Adrenal gland (tissue), 12 donors: ENCODE measurements around the gene DROSHA. TPM values are rescaled to one million over a fixed set of nuclear protein-coding genes. Genes with fewer than 3 reads are reported as not detected.
A peak's percentile ranks its signal among the peaks of the same experiment; 100 is the strongest.

Source experiments
- DNase-seq, 7 donors: peaks; one replicate each; pipeline ENCODE4 v3.0.0-alpha.2; 2019 to 2020
- H3K27ac ChIP-seq, 5 donors: fragments of 200-600 bp; sonication (generic) in 4 of 5; 1 replicate in 3 of 5; 2 replicates in 2 of 5; pipeline versions ENCODE4 v1.5.1 to v1.8.0; 2016 to 2020; ENCODE audit warnings: mild to moderate bottlenecking in 1 of 5
- H3K27me3 ChIP-seq: fragments of 200-600 bp; 2 replicates; pipeline ENCODE4 v1.8.0; 2021
- H3K36me3 ChIP-seq, 2 donors: fragments of 200-600 bp; replicated peaks in 1 of 2; 1 replicate in 1 of 2; 2 replicates in 1 of 2; pipeline versions ENCODE4 v1.5.1 to v1.8.0; 2018 to 2022
- H3K4me1 ChIP-seq, 2 donors: fragments of 200-600 bp; replicated peaks in 1 of 2; 1 replicate in 1 of 2; 2 replicates in 1 of 2; pipeline versions ENCODE4 v1.5.1 to v1.8.0; 2018 to 2021
- H3K4me3 ChIP-seq, 4 donors: fragments of 200-600 bp; sonication (generic) in 3 of 4; one replicate each; pipeline ENCODE4 v1.5.1; 2016 to 2018
- H3K9me3 ChIP-seq, 3 donors: fragments of 200-600 bp; sonication (generic) in 1 of 3; replicated peaks in 1 of 3; 1 replicate in 2 of 3; 2 replicates in 1 of 3; pipeline versions ENCODE4 v1.5.1 to v1.8.0; 2016 to 2021
- POLR2A ChIP-seq, 2 donors: fragments of 450-650 bp; IDR thresholded peaks; one replicate each; pipeline ENCODE4 v1.6.1; 2017; ENCODE audit warnings: antibody characterized with exemption in 2 of 2, mild to moderate bottlenecking in 2 of 2, moderate library complexity in 1 of 2
- WGBS, 4 donors: extraction: QIAGEN DNeasy Blood & Tissue Kit in 2 of 4; methylation state at CpG; one replicate each; pipeline versions ENCODE4 v1.1.5 to v1.1.7; 2013 to 2017; 5-methylcytosine and 5-hydroxymethylcytosine counted together
- intact Hi-C, 2 donors: fragments of 100-400 bp; cut with DNase I; formaldehyde crosslinking; loops; one replicate each; pipeline versions ENCODE4 v1.14.1 to v1.15.0; 2022 to 2023
- polyA plus RNA-seq, 3 donors: library from polyadenylated mRNA; stranded (reverse); fragments of 200-250 nt in 2 of 3; fragments of 350-450 nt in 1 of 3; fragmentation: Illumina TruSeq in 1 of 3; extraction: RNeasy Lipid Tissue Mini Kit (QIAGEN cat#74804) in 1 of 3; gene quantifications; one replicate each; pipeline ENCODE4 v1.2.3, GENCODE V29; 2013 to 2014
- total RNA-seq, 9 donors: library from RNA; depleted of rRNA in 4 of 9; stranded (reverse); fragments of >200 nt in 4 of 9; fragments of 120-200 nt in 1 of 9; fragmentation: NEBNext Ultra II Directional in 1 of 9; extraction: Animal tissue kit (Norgen Biotek cat#: 25700) in 1 of 9; gene quantifications; one replicate each; pipeline versions ENCODE4 v1.1.0 to v1.2.4, GENCODE V29; 2013 to 2023
- TF ChIP-seq, protein P1 (sequence below), 6 experiments: fragments of 450-650 bp in 4 of 6; fragments of 200-600 bp in 2 of 6; sonication (generic) in 1 of 6; IDR thresholded peaks; 1 replicate in 5 of 6; 2 replicates in 1 of 6; pipeline versions ENCODE4 v1.5.1 to v1.8.0; 2016 to 2021; ENCODE audit warnings: antibody characterized with exemption in 6 of 6, mild to moderate bottlenecking in 2 of 6, moderate library complexity in 1 of 6
- donor health status: healthy with polysubstance abuse.
- donor health status: Bipolar disorder and iron deficiency.
- donor health status: DM: yes; HTN: yes; CAD: no.
- donor health status: DM: no; HTN: no; CAD: no.
- donor health status: DM: no; HTN: no; CAD: no.
- donor health status: DM: yes; HTN: yes; CAD: no.

Gene DROSHA
- total and polyA plus RNA-seq, 12 donors, result 22.6 to 93.0 (median 44.2) TPM

DNA sequence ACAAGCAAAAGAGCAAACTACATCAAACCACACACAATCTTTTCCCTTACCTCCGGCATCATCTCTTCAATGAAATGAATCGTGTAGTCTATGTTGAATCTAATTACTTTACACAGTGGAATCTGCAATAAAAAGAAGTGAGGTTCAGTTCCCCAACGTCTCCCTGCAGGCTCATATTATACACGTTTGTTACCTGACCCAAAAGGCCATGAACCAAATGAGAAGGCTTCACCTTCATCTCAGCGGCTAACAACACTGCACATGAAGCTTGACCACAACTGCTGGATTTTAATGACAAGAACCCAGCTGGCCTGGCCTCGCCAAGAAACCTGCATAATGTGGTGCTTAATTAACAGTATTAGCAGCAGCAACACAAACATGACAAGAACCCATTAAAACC is 45.5 kb downstream of the DROSHA start:
- Histone ChIP-seq H3K27ac (no peak overlapping the region), H3K4me3 (no peak overlapping the region), H3K4me1 (peaks cover 9 to 14% of the 10 kb centered on the region in 2 donors), H3K9me3 (no peaks in the 10 kb centered on the region), H3K27me3 (no peaks in the 10 kb centered on the region), H3K36me3 (peaks cover 0 to 27% of the 10 kb centered on the region in 2 donors)
- no peak for DNase-seq
- TF ChIP-seq, protein P1, sequence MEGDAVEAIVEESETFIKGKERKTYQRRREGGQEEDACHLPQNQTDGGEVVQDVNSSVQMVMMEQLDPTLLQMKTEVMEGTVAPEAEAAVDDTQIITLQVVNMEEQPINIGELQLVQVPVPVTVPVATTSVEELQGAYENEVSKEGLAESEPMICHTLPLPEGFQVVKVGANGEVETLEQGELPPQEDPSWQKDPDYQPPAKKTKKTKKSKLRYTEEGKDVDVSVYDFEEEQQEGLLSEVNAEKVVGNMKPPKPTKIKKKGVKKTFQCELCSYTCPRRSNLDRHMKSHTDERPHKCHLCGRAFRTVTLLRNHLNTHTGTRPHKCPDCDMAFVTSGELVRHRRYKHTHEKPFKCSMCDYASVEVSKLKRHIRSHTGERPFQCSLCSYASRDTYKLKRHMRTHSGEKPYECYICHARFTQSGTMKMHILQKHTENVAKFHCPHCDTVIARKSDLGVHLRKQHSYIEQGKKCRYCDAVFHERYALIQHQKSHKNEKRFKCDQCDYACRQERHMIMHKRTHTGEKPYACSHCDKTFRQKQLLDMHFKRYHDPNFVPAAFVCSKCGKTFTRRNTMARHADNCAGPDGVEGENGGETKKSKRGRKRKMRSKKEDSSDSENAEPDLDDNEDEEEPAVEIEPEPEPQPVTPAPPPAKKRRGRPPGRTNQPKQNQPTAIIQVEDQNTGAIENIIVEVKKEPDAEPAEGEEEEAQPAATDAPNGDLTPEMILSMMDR (IDR thresholded peaks at IDR 0.05), result no peak
- TF ChIP-seq POLR2A (IDR thresholded peaks at IDR 0.05), result no peak
- WGBS, 4 donors, result 79 to 91% (median 89%) methylated on average over 6 of the region's 6 CpGs
- intact Hi-C loops, result no loop called here

DNA sequence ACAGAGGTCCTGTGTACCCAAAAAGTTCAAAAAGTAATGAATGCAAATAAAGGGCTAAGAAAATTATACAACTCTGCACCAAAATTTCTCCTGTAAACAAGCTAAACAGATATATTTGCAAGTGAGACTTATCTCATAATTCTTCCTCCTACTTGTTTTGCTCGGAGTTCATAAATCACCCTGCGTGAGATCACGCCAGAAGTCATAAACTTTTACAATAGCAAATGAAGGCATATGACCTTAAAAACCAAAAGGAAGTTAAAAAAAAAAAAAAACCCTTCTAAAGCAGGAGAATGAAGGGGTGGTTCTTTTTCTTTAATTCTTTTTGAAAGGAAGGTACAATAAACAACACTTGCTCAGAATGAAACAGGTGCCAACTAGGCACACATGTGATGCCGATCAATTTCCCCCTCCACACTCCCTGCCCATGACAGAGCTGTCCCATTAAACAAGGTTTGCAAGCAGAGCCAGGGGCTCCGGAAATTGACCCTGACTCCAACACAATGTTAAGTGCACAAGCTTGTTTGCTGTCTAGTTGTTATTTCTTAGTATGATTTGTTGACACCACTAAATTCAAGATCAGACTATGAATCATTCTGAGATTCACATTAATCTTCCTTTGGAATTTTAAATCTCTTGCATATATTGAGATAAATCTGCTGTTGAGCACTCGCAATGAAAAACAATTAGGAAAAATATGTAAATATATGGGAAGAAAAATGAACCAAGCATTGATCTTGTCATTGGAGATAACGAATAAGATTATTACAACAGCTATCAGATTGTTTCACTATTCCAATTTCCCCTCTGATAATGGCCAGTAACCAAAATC is 46.3 kb downstream of the DROSHA start:
- intact Hi-C loops, result no loop called here
- Histone ChIP-seq H3K27ac (no peak overlapping the region), H3K27me3 (no peaks in the 10 kb centered on the region), H3K36me3 (peaks cover 0 to 27% of the 10 kb centered on the region in 2 donors), H3K9me3 (no peaks in the 10 kb centered on the region), H3K4me3 (no peak overlapping the region), H3K4me1 (peaks cover 9 to 14% of the 10 kb centered on the region in 2 donors)
- DNase-seq, result peak in 1 of 7 donors; percentile 7
- no peak for TF ChIP-seq POLR2A (IDR thresholded peaks at IDR 0.05)
- TF ChIP-seq, protein P1 (IDR thresholded peaks at IDR 0.05), result no peak
- WGBS, 4 donors, result 32 to 42% (median 33%) methylated on average over 7 of the region's 7 CpGs

DNA sequence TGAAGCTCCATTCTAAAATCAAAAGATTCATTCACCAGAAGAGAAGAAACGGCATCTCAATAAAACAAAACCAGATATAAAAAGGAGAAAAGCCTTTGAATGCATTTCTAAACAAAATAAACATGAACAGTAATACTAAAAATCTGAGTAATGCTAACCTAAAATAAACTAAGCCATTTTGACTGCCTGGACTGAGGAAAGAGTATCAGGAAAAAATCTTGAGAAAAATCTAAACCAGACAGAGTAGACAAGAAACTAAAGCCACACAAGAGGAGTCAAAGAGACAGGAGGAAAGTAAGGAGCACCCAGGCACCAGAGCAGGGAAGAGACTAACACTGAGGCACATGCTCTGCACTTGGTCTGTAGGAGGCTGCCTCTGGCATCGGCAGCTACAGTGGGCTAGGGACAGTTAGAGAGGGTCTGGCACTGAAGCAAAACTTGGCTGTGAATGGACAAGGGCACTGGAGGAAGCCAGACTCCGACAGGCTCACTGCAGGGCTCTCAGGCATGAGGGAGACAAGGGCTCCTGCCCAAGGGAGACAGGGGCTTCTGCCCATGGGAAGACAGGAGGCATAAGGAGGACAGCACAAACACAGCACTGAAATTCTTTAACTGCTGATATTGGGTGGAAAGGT is 50.2 kb downstream of the DROSHA start:
- TF ChIP-seq, protein P1 (IDR thresholded peaks at IDR 0.05), result no peak
- H3K27me3 ChIP-seq, result no peaks in the 10 kb centered on the region
- peaks cover 9 to 14% of the 10 kb centered on the region in 2 donors for H3K4me1 ChIP-seq
- no peak overlapping the region for H3K27ac ChIP-seq
- no peak overlapping the region for H3K4me3 ChIP-seq
- no peaks in the 10 kb centered on the region for H3K9me3 ChIP-seq
- intact Hi-C loops, result no loop called here
- H3K36me3 ChIP-seq, result peaks cover 0 to 7% of the 10 kb centered on the region in 2 donors
- 92 to 99% (median 94%) methylated on average over 3 of the region's 3 CpGs for WGBS, 4 donors
- DNase-seq, result no peak

DNA sequence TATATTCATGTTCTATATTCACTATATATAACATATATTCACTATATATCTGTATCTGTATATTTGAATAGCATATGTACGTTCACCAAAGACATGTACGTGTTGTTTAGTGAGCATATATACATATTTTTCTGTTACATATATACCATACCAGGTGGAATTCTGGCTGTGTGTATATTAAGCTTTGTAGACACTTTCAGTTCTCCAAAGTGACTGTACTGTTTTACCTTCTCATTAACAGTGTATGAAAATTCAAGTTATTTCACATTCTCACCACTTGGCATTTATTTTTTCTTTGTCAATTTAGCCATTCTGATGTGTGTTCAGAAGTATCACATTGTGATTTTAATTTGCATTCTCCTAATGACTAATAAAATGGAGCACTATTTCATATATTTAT is 52.2 kb downstream of the DROSHA start:
- intact Hi-C loops, result no loop called here

More for the DNA sequence above, 52.2 kb downstream of the DROSHA start:
- no peak overlapping the region for H3K4me3 ChIP-seq
- H3K27me3 ChIP-seq, result no peaks in the 10 kb centered on the region
- H3K4me1 ChIP-seq, result no peaks in the 10 kb centered on the region
- H3K9me3 ChIP-seq, result no peaks in the 10 kb centered on the region
- no peak overlapping the region for H3K27ac ChIP-seq
- H3K36me3 ChIP-seq, result peaks cover 0 to 7% of the 10 kb centered on the region in 2 donors
- whole genome bisulfite sequencing, 4 donors, result 97 to 100% (median 98%) methylated on average over 2 of the region's 2 CpGs
- TF ChIP-seq, protein P1 (IDR thresholded peaks at IDR 0.05), result no peak
- no peak for TF ChIP-seq POLR2A (IDR thresholded peaks at IDR 0.05)
- no peak for DNase-seq
